ENCODE measurements around the gene TUBA4B.
"Not testable (repeated sequence)": the region's sequence is repeated elsewhere in the genome, so short reads cannot be mapped to it uniquely, and the experiment has no call there.

TUBA4B gene

GRCh38 chr2:219248845-219249202 lies 4.2 kb upstream of the TUBA4B start:
- DNase-seq (ENCODE audit: low spot score): no peak

- peak; percentile 54 for DNase-seq (ENCODE audit: low spot score)
Observed at GRCh38 chr2:219249203-219249980, 3.7 kb upstream of the TUBA4B start.

- no peak for DNase-seq (ENCODE audit: low spot score)
Observed at GRCh38 chr2:219250049-219250781, 2.8 kb upstream of the TUBA4B start.

- DNase-seq (ENCODE audit: low spot score): no peak
Observed at GRCh38 chr2:219251656-219252055, 1.4 kb upstream of the TUBA4B start.

GRCh38 chr2:219252084-219252483 lies 959 bp upstream of the TUBA4B start:
- no peak for DNase-seq (ENCODE audit: low spot score)

- DNase-seq (ENCODE audit: low spot score): no peak
Observed at GRCh38 chr2:219252570-219252899, 508 bp upstream of the TUBA4B start.

- peak; percentile 97 for DNase-seq (ENCODE audit: low spot score)
Observed at GRCh38 chr2:219253753-219254589, 928 bp downstream of the TUBA4B start, which contains the start of gene TUBA4A. Gene TUBA4A, minus strand, starts transcription at chr2:219253918. Its CDS starts 60 bp downstream, at chr2:219253858.

- peak; percentile 66 for DNase-seq (ENCODE audit: low spot score)
Observed at GRCh38 chr2:219254590-219255201, 1.7 kb downstream of the TUBA4B start.

- DNase-seq (ENCODE audit: low spot score): not testable (repeated sequence)
Observed at GRCh38 chr2:219258942-219259341, 5.9 kb downstream of the TUBA4B start.

GRCh38 chr2:219261024-219261855 lies 8.2 kb downstream of the TUBA4B start:
- DNase-seq (ENCODE audit: low spot score): no peak

GRCh38 chr2:219266232-219266631 lies 13.2 kb downstream of the TUBA4B start:
- no peak for DNase-seq (ENCODE audit: low spot score)

GRCh38 chr2:219266886-219267285 lies 13.8 kb downstream of the TUBA4B start:
- no peak for DNase-seq (ENCODE audit: low spot score)

GRCh38 chr2:219268294-219268693 lies 15.3 kb downstream of the TUBA4B start:
- no peak for DNase-seq (ENCODE audit: low spot score)

- no peak for DNase-seq (ENCODE audit: low spot score)
Observed at GRCh38 chr2:219269362-219270054, 16.5 kb downstream of the TUBA4B start.

GRCh38 chr2:219270055-219270372 lies 17.0 kb downstream of the TUBA4B start:
- no peak for DNase-seq (ENCODE audit: low spot score)

GRCh38 chr2:219271021-219271420 lies 18.0 kb downstream of the TUBA4B start:
- no peak for DNase-seq (ENCODE audit: low spot score)

- DNase-seq (ENCODE audit: low spot score): no peak
Observed at GRCh38 chr2:219272356-219272755, 19.3 kb downstream of the TUBA4B start.

- no peak for DNase-seq (ENCODE audit: low spot score)
Observed at GRCh38 chr2:219272995-219273394, 20.0 kb downstream of the TUBA4B start.

GRCh38 chr2:219273937-219274336 lies 20.9 kb downstream of the TUBA4B start:
- DNase-seq (ENCODE audit: low spot score): no peak

GRCh38 chr2:219274361-219274921 lies 21.4 kb downstream of the TUBA4B start:
- DNase-seq (ENCODE audit: low spot score): no peak

All from germinal center (tissue), 1 donor.